Middle frontal gyrus (tissue), 1 donor: ENCODE results near the gene HMGCL.
A peak's percentile ranks its signal among the peaks of the same experiment; 100 is the strongest.
"Not testable (repeated sequence)": the region's sequence is repeated elsewhere in the genome, so short reads cannot be mapped to it uniquely, and the experiment has no call there.

ENCODE experiments used
- DNase-seq: peaks from one replicate; pipeline ENCODE4 v3.0.0-alpha.2; 2015; ENCODE audit warnings: low spot score; ENCODE audit errors: extremely low spot score

Gene HMGCL

DNA sequence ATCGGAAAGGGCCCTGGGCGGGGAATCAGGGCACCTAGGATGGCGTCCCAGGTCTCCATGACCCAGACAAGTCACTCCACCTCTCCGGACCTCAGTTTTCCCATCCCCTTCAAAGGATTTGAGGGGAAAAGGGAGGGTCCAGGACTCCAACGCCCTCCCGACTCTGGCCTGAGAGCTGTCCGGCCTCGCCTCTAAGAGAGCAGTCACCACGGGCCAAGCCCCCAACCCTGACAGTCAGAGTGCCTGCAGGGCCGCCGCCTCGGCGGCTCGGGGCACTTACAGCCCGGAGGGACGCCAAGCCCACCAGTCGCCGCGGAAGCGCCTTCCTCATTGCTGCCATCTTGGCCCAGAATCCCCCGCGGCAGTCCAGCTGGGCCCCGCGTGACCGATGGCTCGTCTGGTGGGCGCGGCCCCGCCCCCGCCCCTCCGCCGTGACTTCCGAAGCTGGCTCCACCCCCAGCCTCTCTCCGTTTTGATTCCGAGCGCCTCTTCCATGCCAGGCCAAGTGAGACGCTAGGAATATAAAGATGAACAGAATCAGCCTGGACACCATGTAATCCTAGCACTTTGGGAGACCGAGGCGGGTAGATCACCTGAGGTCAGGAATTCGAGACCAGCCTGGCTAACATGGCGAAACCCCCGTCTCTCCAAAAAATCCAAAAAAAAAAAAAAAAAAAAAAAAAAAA lies at the start of gene HMGCL:
Gene HMGCL (minus strand): TSS at position 354 of the 686 bp plus-strand sequence. CDS start 14 bp downstream, at position 340.
- DNase-seq = peak; percentile 87

DNA sequence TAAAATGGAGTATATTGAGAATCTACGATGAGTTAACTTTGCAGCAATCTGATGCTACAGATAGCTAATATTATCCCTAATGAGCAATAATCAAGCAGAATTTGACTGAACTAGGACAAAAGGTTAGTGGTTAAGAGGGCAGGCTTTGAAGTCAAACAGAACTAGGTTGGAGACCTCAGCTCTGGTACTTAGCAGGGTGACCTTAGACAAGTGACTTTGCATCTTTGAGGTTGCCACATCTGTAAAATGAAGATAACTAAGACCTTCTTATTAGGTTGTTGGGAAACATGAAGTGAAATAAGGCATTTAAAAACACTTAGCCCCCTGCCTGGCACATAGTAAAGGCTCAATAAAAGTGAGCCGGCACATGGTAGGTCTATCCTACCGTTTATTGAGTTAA lies 47.2 kb upstream of the HMGCL start:
- no peak for DNase-seq

DNA sequence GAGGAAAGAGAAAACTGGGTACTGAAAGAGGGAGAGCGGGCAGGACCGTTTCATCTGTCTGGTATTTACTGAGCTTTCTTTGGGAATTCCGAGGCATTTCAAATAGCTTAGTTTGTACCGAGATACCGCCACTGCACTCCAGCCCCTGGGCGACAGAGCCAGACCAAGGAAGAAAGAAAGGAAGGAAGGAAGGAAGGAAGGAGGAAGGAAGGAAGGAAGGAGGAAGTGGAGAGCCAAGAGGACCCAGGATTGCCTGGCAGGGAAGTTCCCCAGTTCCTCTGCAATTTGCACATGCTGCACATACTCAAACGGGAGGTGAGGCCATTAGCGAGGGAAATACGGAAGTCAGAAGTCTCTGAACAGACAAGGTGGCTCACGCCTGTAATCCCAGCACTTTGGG lies 43.8 kb upstream of the HMGCL start:
- DNase-seq = no peak

DNA sequence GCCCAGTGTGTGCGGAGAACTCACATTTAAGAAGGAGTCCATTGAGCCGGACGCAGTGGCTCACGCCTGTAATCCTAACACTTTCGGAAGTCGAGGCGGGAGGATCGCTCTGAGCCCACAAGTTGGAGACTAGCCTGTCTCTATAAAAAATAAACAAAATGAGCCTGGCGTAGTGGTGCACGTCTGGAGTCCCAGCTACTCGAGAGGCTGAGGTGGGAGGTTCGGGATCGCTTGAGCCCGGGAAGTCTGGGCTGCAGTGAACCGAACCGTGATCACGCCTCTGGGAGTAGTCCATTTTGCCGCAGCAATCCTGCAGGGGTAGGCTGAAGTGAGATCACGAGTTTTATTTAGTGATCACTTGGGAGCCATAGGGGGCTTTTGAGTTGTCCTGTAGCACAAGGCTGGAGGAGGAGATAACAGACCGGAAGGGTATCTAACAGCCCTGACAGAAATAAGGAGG lies 43.4 kb upstream of the HMGCL start:
- DNase-seq = no peak

DNA sequence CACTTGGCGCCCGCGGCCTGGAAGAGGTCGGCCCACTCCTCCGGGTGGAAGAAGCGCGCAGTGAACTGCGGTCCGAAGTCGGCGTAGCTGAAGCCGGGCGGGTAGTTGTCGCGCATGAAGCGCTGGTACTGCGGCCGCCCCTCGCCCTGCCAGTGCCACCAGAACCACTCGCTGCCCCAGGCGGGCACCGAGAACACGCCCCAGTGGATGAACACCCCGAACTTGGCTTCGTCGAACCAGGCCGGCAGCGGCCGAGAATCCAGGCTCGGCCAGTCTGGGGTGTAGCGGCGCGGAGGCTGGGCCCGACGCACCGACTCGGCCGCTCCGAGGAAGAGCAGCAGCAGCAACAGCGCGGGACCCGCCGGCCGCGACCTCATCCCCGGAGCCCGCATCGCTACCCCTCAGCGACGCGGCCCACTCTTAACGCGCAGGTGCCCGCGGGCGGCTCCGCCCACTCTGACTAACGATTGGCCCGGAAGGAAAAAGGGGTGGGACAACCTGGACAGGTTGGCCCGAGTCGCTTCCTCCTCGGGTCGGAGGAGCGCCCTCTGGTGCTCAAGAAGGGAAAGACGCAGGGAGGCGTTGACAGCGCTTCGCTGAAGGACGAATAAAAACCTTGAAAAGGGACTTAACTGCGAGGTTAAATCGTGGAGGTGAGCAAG lies 42.8 kb upstream of the HMGCL start, which contains the start of gene FUCA1:
Gene FUCA1 (minus strand): TSS at position 396 of the 662 bp plus-strand sequence. CDS start 4 bp downstream, at position 392.
- DNase-seq = peak; percentile 90

DNA sequence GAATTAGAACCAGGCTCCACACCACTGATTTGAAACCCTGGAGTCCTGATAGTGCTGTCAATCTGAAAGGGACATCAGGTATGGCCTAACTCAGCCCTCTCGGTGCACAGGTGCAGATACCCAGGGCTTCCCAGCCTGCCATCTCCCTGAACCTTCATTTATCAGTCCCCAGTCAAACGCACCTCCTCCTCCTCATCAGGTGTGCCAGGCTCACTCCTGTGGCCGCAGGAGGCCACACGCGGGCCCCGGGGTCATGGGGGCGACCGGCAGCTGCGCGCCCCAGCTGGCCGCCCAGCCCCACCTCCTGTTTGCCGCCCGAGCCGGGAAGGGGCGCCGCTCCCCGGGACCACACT lies 42.3 kb upstream of the HMGCL start:
- no peak for DNase-seq

DNA sequence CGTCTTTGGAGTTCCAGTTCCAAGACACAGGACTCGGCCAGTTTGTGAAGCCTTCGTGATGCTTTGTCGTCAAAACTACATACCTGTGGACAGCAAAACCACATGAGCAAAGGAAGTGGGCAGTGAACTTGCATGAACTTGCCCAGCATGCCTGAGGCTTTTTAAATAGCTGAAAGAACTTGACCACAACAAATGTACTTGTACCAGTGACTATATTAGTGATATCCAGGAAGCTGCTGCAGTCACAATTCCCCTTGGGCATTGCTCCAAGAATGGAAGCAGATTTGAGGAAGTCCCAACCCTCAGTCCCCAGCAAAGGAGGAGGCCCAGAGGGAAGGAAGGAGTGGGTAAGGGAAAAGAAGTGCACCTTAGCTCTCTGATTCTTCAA lies 40.3 kb upstream of the HMGCL start:
- no peak for DNase-seq

DNA sequence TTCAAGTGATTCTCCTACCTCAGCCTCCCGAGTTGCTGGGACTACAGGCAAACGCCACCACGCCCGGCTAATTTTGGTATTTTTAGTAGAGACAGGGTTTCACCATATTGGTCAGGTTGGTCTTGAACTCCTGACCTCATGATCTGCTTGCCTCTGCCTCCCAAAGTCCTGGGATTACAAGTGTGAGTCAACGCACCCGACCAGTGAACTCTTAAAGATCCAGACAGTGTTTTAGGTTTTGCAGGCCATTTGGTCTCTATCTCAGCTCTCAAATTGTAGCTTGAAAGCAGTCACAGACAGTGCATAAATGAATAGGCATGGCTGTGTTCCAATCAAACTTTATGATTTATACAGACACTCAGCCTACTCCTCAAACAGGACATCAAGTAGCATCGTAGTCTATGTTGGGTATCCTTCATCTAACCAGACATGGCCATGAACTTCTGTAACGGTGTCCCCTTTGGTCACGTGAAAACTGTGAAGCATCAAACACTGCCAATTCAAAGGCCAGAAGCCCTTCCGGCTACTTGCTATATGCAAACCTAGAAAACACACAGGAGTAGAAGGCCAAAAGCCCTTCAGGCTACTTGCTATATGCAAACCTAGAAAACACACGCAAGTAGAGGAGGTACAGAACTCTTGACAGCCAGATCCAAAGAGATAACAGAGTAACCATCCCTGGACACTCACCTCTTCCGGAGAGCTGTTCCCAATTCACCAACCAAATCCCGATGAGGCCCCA lies 39.7 kb upstream of the HMGCL start:
- DNase-seq = no peak

DNA sequence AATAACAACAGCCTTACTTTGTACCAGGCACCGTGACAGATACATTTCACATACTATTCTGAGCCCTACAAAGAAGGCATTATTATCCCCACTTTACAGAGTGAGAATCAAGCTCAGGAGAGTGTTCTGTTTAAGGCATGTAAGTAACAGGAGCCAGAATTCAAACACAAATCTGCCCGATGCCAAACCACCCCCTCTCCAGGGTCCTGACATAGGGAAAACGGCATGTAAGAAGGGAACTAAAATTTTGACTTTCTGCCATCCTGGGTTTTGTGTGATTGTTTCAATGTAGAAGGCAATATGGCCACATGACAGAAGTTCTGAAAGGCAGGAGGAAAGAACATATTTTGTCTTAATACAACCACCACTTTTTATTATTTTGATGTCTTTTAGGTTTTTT lies 37.4 kb upstream of the HMGCL start:
- DNase-seq = no peak

DNA sequence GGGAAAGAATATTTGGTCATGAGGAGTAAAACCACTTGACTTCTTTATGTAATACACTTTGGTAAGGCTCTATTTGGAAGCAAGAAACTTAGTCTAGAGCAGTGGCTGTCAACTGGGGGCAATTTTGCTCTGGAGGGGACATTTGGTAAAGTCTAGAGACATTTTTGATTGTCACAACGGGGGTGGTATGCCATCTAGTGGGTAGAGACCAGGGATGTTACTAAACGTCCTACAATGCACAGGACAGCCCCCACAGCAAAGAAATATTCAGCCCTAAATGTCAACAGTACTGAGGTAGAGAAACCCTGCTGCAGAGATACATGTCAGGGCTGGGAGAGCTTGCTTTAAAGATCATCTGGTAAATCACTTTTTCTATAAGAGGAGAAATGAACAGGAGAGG lies 29.3 kb upstream of the HMGCL start:
- DNase-seq = no peak

DNA sequence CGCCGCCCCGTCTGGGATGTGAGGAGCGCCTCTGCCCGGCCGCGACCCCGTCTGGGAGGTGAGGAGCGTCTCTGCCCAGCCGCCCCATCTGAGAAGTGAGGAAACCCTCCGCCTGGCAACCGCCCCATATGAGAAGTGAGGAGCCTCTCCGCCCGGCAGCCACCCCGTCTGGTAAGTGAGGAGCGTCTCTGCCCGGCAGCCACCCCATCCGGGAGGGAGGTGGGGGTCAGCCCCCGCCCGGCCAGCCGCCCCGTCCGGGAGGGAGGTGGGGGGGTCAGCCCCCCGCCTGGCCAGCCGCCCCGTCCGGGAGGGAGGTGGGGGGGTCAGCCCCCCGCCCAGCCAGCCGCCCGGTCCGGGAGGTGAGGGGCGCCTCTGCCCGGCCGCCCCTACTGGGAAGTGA lies 27.9 kb upstream of the HMGCL start:
- not testable (repeated sequence) for DNase-seq

DNA sequence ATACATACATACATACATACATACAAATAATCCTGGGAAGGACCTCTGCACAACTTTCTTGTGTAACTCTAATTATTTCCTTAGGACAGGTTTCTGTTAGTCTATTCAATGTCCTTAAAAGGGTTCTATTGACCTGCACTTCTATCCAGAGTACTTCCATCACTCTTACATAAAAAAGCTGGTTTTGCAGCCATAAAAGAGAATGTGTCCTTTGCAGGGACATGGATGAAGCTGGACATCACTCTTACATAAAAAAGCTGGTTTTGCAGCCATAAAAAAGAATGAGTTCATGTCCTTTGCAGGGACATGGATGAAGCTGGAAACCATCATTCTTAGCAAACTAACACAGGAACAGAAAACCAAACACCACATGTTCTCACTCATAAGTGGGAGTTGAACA lies 26.2 kb upstream of the HMGCL start:
- not testable (repeated sequence) for DNase-seq

DNA sequence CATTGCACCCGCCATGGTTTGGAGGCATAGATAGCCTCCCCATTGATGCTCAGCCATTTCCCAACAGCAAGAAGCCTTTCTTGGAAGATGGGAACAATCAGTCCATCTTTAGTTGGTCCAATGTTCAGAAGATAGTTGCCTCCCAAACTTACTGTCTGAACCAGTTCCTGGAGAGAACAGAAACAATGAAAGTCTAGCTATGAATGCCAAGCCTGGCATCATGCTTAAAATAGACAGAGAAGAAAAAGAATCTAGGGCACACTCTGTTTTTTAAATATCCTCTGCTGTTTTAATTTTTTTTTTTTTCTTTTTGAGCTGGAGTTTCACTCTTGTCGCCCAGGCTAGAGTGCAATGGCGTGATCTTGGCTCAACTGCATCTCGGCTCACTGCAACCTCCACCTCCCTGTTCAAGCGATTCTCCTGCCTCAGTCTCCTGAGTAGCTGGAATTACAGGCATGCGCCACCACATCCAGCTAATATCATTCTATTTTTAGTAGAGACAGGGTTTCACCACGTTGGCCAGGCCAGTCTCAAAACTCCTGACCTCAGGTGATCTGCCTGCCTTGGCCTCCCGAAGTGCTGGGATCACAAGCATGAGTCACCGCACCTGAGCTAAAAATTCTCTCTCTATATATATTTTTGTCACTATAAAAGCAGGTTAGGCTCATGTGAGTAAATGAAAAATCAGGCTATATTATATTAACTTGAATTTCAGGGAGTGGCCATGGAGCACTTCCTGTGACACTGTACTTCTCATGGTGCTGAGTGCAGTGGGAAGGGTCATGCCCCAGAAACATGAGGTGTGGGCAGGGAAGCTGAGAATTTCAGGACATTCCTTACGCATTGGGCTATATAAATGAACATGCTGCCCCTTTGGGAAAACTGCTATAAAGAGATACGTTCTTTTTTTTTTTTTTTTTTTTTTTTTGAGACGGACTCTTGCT lies 23.7 kb upstream of the HMGCL start:
- DNase-seq = no peak

DNA sequence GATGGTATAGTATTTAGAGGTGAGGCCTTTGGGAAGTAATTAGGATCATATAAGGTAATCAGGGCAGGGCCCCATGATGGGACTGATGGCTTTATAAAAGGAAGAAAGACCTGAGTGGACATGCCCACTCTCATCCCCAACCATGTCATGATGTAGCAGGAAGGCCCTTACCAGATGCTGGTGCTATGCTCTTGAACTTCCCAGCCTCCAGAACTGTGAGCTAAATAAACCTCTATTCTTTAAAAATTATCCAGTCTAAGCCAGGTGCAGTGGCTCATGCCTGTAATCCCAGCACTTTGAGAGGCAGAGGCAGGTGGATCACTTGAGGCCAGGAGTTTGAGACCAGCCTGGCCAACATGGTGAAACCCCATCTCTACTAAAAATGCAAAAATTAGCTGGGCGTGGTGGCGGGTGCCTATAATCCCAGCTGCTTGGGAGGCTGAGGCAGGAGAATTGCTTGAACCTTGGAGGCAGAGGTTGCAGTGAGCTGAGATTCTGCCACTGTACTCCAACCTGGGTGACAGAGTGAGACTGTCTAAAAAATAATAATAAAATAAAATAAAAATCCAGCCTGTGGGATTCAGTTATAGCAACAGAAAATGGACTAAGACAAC lies 22.4 kb upstream of the HMGCL start:
- not testable (repeated sequence) for DNase-seq

DNA sequence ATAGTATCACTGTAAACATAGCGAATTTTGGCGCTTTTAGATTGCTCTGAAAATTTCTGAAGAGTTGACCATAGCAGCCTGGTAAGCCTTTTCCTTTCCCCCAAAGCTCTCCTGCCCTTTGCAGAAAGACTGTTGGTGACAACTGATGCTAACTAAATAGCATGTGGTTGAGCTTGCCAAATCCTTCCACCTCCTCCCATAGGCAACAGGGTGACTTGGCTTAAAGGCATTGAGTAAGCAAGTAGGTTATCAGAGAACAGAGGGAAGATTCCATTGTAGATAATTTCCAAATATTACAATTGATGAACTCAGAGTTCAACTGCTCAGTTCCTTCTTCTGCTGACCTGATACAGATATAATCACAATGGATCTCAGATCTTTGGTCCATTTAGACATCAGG lies 19.9 kb upstream of the HMGCL start:
- no peak for DNase-seq

DNA sequence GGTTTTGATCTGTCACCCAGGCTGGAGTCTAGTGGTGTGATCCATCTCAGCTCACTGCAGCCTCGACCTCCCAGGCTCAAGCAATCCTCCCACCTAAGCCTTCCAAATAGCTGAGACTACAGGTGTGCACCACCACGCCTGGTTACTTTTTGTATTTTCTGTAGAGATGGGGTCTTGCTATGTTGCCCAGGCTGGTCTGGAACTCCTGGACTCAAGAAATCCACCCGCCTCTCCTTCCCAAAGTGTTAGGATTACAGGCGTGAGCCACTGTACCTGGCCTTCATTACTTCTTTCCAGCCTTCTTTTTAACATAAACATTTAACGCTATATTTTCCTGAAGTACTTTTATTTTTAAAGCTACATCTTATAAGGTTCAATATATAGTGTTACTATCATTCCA lies 18.4 kb upstream of the HMGCL start:
- no peak for DNase-seq

DNA sequence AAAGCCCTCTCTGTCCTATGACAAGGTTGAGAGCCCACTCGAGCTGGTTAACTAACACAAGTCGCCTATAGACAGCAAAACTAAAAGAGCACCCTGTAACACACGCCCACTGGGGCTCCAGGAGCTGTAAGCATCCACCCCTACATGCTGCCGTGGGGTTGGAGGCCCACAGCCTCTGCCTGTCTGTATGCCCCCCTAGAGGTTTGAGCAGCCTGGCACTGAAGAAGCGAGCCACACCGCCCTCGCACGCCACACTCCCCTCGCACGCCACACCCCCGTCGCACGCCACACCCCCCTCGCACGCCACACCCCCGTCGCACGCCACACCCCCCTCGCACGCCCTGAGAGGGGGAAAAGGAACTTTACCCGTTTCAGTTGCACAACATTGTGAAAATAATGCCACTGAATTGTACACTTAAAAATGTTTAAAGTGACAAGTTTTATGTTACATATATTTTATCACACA lies 13.2 kb upstream of the HMGCL start:
- no peak for DNase-seq

DNA sequence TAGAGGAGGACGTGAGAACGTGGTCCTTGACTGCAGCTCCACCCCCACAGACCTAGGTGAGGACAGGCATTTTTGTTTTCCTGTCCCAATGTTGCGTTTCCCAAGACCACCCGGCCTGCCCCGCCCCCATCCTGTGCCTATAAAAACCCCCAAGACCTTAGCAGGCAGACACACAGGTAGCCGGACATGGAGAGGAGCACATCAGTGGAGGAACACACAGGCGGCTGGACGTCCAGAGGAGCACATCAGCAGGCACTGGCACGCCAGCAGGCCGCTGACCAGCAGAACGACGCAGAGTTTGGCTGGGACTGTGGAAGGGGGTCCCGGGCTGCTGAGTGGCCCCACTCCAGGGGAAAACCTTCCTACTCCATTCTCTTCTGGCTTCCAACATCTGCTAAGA lies 12.7 kb upstream of the HMGCL start:
- DNase-seq = no peak

DNA sequence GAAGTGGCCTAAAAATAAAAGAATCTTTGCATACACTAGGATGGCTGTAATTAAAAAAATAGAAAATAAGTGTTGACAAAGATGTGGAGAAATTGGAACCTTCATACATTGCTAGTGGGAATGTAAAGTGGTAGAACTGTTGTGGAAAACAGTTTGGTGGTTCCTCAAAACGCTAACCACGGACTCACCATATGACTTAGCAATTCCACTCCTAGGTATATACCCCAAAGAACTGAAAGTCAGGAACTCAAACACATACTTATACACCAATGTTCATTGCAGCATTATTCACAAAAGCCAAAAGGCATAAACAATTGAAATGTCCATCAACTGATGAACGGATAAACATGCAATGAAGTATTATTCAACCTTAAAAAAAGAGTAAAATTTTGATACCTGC lies 10.8 kb upstream of the HMGCL start:
- no peak for DNase-seq

DNA sequence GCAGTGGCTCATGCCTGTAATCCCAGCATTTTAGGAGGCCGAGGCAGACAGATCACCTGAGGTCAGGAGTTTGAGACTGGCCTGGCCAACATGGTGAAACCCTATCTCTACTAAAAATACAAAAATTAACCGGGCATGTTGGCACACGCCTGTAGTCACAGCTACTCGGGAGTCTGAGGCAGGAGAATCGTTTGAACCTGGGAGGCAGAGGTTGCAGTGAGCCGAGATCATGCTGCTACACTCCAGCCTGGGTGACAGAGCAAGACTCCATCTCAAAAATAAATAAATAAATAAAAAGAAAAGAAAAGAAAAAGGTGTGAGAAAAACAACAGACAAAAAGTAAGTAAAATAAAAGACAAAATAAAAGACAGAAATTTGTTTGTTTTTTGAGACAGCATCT lies 8.9 kb upstream of the HMGCL start:
- not testable (repeated sequence) for DNase-seq

DNA sequence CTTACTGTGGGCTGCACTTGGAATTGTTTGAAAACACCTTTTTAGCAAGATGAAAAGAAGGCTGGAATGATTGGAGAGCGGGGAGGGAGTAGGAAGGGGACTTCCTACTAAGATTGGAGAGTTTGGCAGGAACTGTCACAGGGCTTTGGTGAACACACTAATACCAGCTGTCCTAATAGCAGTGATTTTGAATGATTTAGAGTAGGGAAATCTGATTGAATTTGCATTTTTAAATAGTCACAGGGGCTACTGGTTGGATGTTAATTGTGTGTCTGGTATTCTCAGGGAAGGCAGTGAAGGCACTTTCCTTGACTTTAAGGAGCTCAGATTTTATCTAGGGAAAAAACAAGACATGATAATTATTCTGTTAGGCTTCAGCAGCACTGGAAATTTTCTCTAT lies 2.5 kb upstream of the HMGCL start:
- DNase-seq = no peak
